OCI-LY1 (cell line): Measurements from ENCODE around the gene NOM1.

Experiments
- H2AFZ ChIP-seq: fragments of 200-600 bp; sonication (generic), shearing (Covaris generic); 2 replicates; pipeline ENCODE4 v1.6.0; 2014; ENCODE audit warnings: antibody characterized with exemption, mild to moderate bottlenecking, low read length
- H3F3A ChIP-seq: fragments of 200-600 bp; sonication (generic), shearing (Covaris generic); 2 replicates; pipeline ENCODE4 v1.6.0; 2014; ENCODE audit warnings: mild to moderate bottlenecking, antibody characterized with exemption, low read length, moderate library complexity; ENCODE audit not compliant: insufficient read depth
- H3K27ac ChIP-seq: fragments of 200-600 bp; sonication (generic); 2 replicates; pipeline ENCODE4 v1.5.1; 2014; ENCODE audit warnings: low read length, mixed run types, mild to moderate bottlenecking, low read depth; ENCODE audit not compliant: poor library complexity, severe bottlenecking
- H3K27me3 ChIP-seq: fragments of 200-600 bp; sonication (generic); 2 replicates; pipeline ENCODE4 v1.6.0; 2014; ENCODE audit warnings: antibody characterized with exemption, mild to moderate bottlenecking, low read length, moderate library complexity; ENCODE audit not compliant: insufficient read depth
- H3K36me3 ChIP-seq: fragments of 200-600 bp; sonication (generic); 2 replicates; pipeline ENCODE4 v1.6.1; 2014; ENCODE audit warnings: mild to moderate bottlenecking, antibody characterized with exemption, low read length, moderate library complexity, mixed read lengths; ENCODE audit not compliant: insufficient read depth
- H3K4me1 ChIP-seq: fragments of 200-600 bp; sonication (generic); 2 replicates; pipeline ENCODE4 v1.5.1; 2014; ENCODE audit warnings: mild to moderate bottlenecking, low read length, moderate library complexity; ENCODE audit not compliant: insufficient read depth, severe bottlenecking
- H3K4me2 ChIP-seq: fragments of 200-600 bp; sonication (generic), shearing (Covaris generic); 2 replicates; pipeline ENCODE4 v1.6.1; 2014; ENCODE audit warnings: low read length
- H3K4me3 ChIP-seq: fragments of 200-600 bp; sonication (generic); 2 replicates; pipeline ENCODE4 v1.5.1; 2014; ENCODE audit warnings: low read length, low read depth, mild to moderate bottlenecking, mixed read lengths; ENCODE audit not compliant: poor library complexity, severe bottlenecking
- H3K79me2 ChIP-seq: fragments of 200-600 bp; shearing (Covaris generic); 2 replicates; pipeline ENCODE4 v1.6.1; 2016; ENCODE audit warnings: mixed run types, low read length, mixed read lengths; ENCODE audit not compliant: insufficient read depth
- H3K9ac ChIP-seq: fragments of 200-600 bp; sonication (generic), shearing (Covaris generic); 2 replicates; pipeline ENCODE4 v1.6.1; 2014; ENCODE audit warnings: mild to moderate bottlenecking, low read length, mixed read lengths
- H3K9me2 ChIP-seq: fragments of 200-600 bp; sonication (generic), shearing (Covaris generic); 2 replicates; pipeline ENCODE4 v1.6.1; 2014; ENCODE audit warnings: low read depth, mild to moderate bottlenecking, low read length, mixed read lengths
- H3K9me3 ChIP-seq: fragments of 200-600 bp; shearing (Covaris generic); 2 replicates; pipeline ENCODE4 v1.6.1; 2014; ENCODE audit warnings: low read length, mixed read lengths
- H4K20me1 ChIP-seq: fragments of 200-600 bp; sonication (generic), shearing (Covaris generic); 2 replicates; pipeline ENCODE4 v1.6.0; 2016; ENCODE audit warnings: mild to moderate bottlenecking, low read length; ENCODE audit not compliant: insufficient read depth
- CTCF ChIP-seq: fragments of 200-600 bp; sonication (generic), shearing (Covaris generic); IDR thresholded peaks from 2 replicates; pipeline ENCODE4 v1.5.1; 2017; ENCODE audit warnings: mild to moderate bottlenecking, antibody characterized with exemption, low read length, moderate library complexity, mixed read lengths
- EZH2 ChIP-seq: fragments of 200-600 bp; sonication (generic), shearing (Covaris generic); IDR thresholded peaks from 2 replicates; pipeline ENCODE4 v1.8.0; 2017; ENCODE audit warnings: borderline replicate concordance, mixed run types, mild to moderate bottlenecking, antibody characterized with exemption, low read length, moderate library complexity, mixed read lengths

NOM1 gene

GRCh38 chr7:156993925-156994235 is 44.4 kb downstream of the NOM1 start:
- TF ChIP-seq EZH2: no peak
- no peak for TF ChIP-seq CTCF
- Histone ChIP-seq H3K9me3 (no peaks in the 10 kb centered on the region), H3K36me3 (no peaks in the 10 kb centered on the region), H4K20me1 (no peaks in the 10 kb centered on the region), H3K4me3 (no peak overlapping the region), H3K4me1 (no peaks in the 10 kb centered on the region), H3K9me2 (no peaks in the 10 kb centered on the region), H3K27ac (no peak overlapping the region), H3K4me2 (no peak overlapping the region), H2AFZ (no peak overlapping the region), H3K9ac (no peak overlapping the region), H3K27me3 (peaks cover 16% of the 10 kb centered on the region; the same call in 1 of the 2 replicates), H3F3A (no peaks in the 10 kb centered on the region), H3K79me2 (no peaks in the 10 kb centered on the region)

- TF ChIP-seq CTCF (no peak), EZH2 (no peak)
- Histone ChIP-seq H3K4me3 (no peak overlapping the region), H3F3A (no peaks in the 10 kb centered on the region), H3K79me2 (no peaks in the 10 kb centered on the region), H3K36me3 (no peaks in the 10 kb centered on the region), H3K9me3 (no peaks in the 10 kb centered on the region), H3K9ac (no peak overlapping the region), H3K9me2 (no peaks in the 10 kb centered on the region), H4K20me1 (no peaks in the 10 kb centered on the region), H3K4me2 (no peak overlapping the region), H2AFZ (no peak overlapping the region), H3K27ac (no peak overlapping the region), H3K27me3 (peaks cover 16% of the 10 kb centered on the region; the same call in 1 of the 2 replicates), H3K4me1 (peaks cover under 1% of the 10 kb centered on the region)
These were observed 44.9 kb downstream of the NOM1 start for GRCh38 chr7:156994417-156994816.

GRCh38 chr7:156998988-156999957 is 49.8 kb downstream of the NOM1 start:
- H3K9ac ChIP-seq: no peak overlapping the region
- H3K9me2 ChIP-seq: no peaks in the 10 kb centered on the region
- H3K36me3 ChIP-seq: no peaks in the 10 kb centered on the region
- H3K4me3 ChIP-seq: peak overlapping the region; percentile 63
- H3K9me3 ChIP-seq: no peaks in the 10 kb centered on the region
- no peak overlapping the region for H2AFZ ChIP-seq
- H3K27me3 ChIP-seq: peaks cover 18% of the 10 kb centered on the region; the same call in 1 of the 2 replicates
- no peaks in the 10 kb centered on the region for H4K20me1 ChIP-seq
- no peak for TF ChIP-seq CTCF
- no peak for TF ChIP-seq EZH2
- no peak overlapping the region for H3K27ac ChIP-seq
- no peaks in the 10 kb centered on the region for H3K79me2 ChIP-seq
- peaks cover 17% of the 10 kb centered on the region for H3K4me1 ChIP-seq
- H3K4me2 ChIP-seq: peak overlapping the region; percentile 92
- no peaks in the 10 kb centered on the region for H3F3A ChIP-seq
